GM18502 (cell line): ENCODE results near the gene SMIM14.
"Not testable (repeated sequence)": the region's sequence is repeated elsewhere in the genome, so short reads cannot be mapped to it uniquely, and the experiment has no call there.

ENCODE experiments used
- ATAC-seq: cut with Tn5 transposase; IDR thresholded peaks from one replicate; pipeline ENCODE4 v1.9.1; 2021; ENCODE audit warnings: mild to moderate bottlenecking; ENCODE audit not compliant: unreplicated experiment, poor library complexity

SMIM14 gene

DNA sequence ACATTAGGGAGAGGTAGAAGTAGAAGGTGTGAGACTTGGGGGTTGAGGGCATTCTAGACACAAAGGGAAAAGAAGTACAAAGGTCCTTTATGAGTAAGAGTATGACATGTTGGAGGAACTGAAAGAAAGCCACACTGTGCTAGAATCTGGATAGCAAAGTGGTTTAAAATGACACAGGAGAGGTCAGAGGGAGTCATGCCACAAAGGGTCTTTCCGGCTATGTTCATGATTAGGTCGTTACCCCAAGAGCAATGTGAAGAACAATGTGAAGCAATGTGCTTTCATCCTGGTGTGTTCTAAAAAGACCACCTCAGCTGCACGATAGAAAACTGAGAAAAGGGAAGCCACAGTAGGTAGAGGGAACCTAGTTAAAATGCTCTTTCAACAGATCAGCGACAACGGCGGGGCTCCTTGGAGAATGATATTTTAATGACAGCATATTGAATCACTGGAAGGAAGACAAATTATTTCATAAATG lies 29.2 kb downstream of the SMIM14 start:
- ATAC-seq: peak; percentile 94

DNA sequence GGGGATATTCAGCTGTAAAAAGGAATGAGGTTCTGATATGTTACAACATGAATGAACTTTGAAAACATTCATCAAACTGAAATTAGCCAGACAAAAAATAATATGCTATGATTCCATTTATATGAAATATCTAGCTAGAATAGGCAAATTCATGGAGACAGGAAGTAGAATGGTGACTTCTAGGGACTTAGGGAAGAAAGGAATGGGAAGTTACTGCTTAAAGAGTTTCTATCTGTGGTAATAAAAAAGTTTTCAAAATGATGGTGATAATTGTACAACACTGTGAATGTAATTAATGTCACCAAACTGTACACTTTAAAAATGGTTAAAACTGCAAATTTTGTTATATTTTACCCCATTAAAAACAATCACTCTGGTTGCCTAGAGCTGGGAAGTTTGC lies 30.2 kb downstream of the SMIM14 start:
- no peak for ATAC-seq

- ATAC-seq: no peak
These were observed 31.9 kb downstream of the SMIM14 start for GRCh38 chr4:39606747-39607146.

DNA sequence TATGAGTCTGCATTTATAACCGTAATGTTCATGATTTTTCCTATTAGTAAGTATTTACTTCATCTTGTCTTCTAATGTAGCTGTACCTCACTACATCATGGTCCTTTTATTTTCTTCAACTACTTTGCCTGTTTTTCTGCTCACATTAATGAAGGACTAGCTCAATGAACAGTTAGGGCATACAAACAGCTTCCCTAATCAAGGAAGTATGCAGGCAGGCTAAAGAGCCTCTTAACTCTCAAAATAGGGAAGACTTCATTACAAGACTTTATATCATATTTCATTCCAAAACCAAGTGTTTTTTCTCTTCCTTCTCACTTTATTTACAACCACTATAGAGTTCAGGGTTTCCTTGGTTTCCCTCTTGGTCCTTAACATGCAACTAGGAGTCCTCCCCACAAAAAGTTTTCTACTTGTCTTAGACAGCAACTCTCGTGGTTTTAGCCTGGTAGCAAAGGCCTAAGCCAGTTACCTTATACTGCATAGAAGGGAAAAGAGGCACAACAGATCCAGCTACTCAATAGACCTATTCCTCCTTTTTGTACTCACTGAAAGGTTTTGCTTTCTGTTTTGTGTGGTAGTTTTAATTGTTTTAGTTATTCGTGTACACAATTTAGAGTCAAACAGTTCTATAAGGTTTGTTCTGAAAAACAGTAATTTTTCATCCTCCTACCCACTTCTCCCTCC lies 40.8 kb downstream of the SMIM14 start:
- no peak for ATAC-seq

DNA sequence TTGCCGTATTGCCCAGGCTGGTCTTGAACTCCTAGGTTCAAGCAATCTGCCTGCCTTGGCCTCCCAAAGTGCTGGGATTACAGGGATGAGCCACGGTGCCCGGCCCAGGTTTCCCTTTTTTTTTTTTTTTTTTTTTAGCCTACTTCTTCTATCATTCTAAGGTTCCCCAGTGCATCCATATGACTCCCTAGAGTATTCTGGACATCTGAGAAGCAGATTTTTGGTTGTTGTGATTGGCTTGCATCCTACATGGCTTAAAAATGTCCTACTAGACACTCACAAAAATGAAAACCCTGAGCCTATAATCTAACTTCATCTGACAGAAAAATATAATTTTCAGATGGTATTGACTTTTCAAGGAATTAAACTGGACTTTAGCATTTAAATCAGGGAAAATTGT lies 41.7 kb downstream of the SMIM14 start:
- ATAC-seq: no peak

- ATAC-seq: no peak
These were observed 47.4 kb downstream of the SMIM14 start for GRCh38 chr4:39591290-39591689.

GRCh38 chr4:39587881-39588280 lies 50.8 kb downstream of the SMIM14 start:
- ATAC-seq: no peak

DNA sequence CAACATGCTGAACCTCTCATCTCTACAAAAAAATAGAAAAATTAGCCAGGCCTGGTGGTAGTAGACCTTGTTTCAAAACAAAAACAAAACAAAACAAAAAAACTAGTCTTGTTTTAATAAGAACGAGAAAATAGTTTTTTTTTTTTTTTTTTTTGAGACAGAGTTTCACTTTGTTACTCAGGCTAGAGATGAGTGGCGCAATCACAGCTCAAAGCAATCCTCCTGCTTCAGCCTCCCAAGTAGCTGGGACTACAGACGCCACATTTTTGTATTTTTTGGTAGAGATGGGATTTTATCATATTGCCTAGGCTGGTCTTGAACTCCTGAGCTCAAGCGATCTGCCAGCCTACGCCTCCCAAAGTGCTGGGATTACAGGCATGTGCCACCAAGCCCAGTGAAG lies 63.7 kb downstream of the SMIM14 start:
- no peak for ATAC-seq

- no peak for ATAC-seq
These were observed 67.2 kb downstream of the SMIM14 start for GRCh38 chr4:39571504-39571903.

DNA sequence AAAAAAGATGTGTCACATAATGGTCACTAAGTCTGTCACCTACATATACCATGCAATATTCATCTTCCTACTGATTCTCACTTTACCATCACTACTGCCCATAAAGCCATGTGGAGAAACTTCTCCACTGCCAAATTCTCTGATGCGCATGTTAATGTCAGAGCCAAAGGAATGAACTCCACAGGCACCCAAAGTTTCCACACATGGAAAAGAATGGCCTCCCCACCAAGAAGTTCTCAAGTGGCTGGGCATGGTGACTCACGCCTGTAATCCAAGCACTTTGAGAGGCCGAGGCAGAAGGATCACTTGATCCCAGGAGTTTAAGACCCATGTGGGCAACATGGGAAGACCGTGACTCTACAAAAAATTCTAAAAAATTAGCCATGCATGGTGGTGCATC lies 67.6 kb downstream of the SMIM14 start:
- ATAC-seq: no peak

DNA sequence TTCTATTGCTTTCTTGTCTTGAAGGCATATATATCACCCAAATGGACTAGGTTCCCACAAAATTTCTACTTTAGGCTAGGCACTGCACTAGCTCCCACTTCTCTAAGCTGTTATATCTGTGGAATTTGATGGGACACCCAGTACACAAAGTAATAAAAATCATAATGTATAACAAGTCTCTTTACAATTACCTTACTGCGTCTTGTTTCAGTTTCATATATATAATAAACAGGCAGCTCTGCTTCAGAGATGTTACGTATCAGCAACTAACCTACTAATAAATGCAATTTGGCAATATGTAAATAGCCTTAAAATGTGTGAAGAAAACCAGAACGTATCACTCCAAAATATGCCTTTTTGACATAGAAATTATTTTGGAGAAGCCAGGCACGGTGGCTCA lies 69.5 kb downstream of the SMIM14 start:
- no peak for ATAC-seq

- no peak for ATAC-seq
These were observed 69.9 kb downstream of the SMIM14 start for GRCh38 chr4:39568805-39569204.

GRCh38 chr4:39565878-39566600 lies 72.6 kb downstream of the SMIM14 start:
- ATAC-seq: no peak

GRCh38 chr4:39563346-39563847 lies 75.3 kb downstream of the SMIM14 start:
- ATAC-seq: no peak

GRCh38 chr4:39562792-39563191 lies 75.9 kb downstream of the SMIM14 start:
- no peak for ATAC-seq

DNA sequence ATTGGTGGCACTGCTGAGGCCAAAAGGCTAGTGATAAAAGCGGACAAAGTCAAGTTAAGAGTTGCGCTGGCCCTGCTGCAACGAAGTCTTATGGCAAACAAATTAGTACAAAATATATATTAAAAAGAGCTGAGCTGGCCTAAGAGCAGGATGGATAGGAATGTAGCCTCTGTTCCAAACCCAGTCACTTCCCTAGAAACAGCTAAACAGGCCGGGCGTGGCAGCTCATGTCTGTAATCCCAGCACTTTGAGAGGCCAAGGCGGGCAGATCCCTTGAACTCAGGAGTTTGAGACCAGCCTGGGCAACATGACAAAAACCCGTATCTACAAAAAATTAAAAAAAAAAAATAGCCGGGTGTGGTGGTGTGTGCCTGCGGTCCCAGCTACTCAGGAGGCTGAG lies 79.0 kb downstream of the SMIM14 start:
- ATAC-seq: no peak

GRCh38 chr4:39555472-39555871 lies 83.2 kb downstream of the SMIM14 start:
- no peak for ATAC-seq

GRCh38 chr4:39548425-39549067 lies 90.1 kb downstream of the SMIM14 start:
- ATAC-seq: no peak

DNA sequence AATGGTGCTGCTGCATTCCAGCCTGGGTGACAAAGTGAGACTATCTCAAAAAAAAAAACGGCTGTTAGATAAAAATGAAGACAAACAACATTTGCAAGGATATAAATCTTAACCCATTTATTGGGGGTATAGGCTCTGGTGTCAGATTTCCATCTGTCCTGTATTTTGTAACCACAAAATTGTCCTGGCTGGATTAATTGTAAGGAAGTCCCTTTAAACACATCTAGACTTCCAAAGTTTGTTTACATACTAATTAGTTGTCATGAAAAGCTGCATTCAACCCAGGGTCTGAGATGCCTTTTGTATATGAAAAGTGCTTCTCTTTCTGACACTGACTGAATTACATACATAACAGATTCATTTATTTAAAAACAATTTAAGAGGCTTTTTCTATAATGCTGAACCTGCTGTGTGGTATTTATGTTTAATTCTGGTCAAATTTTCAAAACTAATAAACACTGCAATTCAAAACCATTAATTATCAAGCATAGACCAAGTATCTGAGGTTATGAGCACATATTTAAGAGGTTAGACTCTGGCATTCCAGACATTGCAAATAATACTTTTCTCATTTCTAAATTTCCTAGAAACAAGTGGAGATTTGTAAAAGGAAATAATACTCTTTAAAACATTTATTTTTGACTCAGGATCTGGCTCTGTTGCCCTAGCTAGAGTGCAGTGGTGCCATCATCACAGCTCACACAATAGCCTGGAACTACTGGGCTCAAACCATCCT lies 93.9 kb downstream of the SMIM14 start:
- ATAC-seq: no peak

DNA sequence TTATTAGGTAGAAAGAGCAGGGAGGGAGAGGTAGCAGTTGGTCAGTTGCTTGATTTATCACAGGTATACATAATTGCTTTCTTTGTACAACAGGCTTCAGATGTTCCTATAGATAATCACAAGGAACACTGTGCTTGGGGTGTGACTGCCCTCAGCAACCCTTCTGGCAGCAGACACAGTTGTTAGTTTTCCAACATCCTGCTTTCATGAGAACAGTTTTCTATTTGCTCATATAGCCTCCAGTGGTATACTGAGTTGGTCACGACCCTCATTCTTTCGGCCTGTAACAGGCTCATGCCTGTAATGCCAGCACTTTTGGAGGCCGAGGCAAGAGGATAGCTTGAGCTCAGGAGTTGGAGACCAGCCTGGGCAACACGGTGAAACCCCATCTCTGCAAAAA lies 94.6 kb downstream of the SMIM14 start:
- ATAC-seq: not testable (repeated sequence)

- no peak for ATAC-seq
These were observed 95.6 kb downstream of the SMIM14 start for GRCh38 chr4:39543034-39543433.
